IPS-NIHi7 (cell line): ENCODE results near the gene WRAP53.

Source experiments
- DNase-seq: peaks from one replicate; pipeline ENCODE4 v3.0.0; 2012; ENCODE audit warnings: mixed read lengths; ENCODE audit errors: extremely low spot score

The WRAP53 gene

DNA sequence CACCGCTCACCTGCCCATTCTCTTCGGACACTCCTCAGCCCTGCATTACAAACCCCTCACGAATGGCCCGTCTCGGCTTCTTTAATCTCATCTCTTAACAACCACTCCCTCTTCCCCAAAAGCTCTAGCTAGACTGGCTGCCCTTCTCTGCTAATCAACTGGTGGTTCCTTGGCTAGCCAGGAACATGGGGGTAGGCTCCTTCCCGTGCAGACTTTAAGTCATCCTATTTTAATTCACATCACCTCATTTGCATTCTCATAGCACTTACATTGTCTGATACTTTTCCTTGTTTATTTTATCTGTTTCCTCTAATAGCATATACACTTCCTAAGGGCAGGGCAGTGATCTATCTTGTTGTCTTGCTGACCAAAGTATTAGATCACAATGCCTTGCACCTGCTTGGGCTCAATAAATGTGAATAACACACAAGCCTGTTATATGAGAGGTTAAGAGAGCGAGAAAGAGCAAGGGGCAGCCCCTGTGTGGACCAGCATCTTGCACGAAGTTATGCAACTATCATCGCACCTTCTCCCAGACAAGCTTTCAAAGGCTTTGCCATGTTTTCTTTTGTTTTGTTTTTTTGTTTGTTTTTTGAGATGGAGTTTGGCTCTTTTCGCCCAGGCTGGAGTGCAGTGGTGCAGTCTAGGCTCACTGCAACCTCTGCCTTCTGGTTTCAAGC, 10.7 kb upstream of the WRAP53 start:
- DNase-seq = peak; percentile 69

GRCh38 chr17:7684851-7685532, 3.3 kb upstream of the WRAP53 start:
- DNase-seq = no peak

DNA sequence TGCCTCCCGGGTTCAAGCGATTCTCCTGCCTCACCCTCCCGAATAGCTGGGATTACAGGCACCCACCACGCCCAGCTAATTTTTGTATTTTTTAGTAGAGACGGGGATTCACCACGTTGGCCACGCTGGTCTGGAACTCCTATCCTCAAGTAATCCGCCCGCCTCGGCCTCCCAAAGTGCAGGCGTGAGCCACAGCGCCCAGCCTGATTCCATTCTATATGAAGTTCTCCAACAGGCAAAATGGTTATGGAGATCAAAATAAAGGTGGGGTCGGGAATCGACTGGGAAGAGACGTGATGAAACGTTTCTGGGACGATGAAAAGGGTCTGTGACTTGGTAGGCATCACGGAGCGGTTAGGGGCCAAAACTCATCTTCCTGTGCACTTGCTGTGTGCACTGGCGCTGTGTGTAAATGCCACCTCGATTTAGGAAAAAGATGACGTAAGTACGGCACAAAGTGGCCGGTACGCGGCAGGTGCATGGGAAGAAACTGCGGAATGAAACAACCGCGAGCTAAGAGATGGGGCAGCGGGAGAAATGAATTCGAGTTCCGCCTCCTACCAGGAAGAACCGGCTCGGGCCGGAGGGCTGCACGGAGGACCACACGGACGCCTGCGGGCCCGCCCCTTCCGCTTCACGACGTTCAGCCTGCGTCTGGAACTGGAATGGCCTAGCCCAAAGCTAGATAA, 2.6 kb upstream of the WRAP53 start:
- peak; percentile 81 for DNase-seq

- DNase-seq = peak; percentile 49
Measured at GRCh38 chr17:7686222-7687071, 1.8 kb upstream of the WRAP53 start.

DNA sequence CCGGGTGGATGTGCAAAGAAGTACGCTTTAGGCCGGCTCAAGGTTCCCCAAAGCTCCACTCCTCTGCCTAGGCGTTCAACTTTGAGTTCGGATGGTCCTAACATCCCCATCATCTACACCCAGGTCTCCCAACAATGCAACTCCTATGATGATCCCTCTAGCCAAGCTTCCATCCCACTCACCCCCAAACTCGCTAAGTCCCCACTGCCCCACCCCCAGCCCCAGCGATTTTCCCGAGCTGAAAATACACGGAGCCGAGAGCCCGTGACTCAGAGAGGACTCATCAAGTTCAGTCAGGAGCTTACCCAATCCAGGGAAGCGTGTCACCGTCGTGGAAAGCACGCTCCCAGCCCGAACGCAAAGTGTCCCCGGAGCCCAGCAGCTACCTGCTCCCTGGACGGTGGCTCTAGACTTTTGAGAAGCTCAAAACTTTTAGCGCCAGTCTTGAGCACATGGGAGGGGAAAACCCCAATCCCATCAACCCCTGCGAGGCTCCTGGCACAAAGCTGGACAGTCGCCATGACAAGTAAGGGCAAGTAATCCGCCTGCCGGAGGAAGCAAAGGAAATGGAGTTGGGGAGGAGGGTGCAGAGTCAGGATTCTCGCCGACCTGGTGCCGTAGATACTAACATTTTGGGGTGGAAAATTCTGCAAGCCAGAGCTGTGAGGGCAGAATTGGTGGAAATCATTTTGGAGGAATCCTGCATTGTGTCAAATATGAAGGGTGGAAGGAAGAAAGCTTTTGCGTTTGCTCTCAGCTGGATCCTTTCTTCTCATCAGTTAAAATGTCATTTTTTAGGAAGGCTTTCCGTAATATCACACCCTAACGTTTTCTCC, 987 bp upstream of the WRAP53 start, which contains the start of gene TP53:
TP53 (minus strand) TSS at position 419 of the 836 bp plus-strand sequence. CDS start 10,896 bp downstream, outside the sequence.
- DNase-seq = peak; percentile 82

GRCh38 chr17:7688808-7689316, 585 bp downstream of the WRAP53 start:
- DNase-seq = no peak

- no peak for DNase-seq
Measured at GRCh38 chr17:7695586-7695985, 7.3 kb downstream of the WRAP53 start.

DNA sequence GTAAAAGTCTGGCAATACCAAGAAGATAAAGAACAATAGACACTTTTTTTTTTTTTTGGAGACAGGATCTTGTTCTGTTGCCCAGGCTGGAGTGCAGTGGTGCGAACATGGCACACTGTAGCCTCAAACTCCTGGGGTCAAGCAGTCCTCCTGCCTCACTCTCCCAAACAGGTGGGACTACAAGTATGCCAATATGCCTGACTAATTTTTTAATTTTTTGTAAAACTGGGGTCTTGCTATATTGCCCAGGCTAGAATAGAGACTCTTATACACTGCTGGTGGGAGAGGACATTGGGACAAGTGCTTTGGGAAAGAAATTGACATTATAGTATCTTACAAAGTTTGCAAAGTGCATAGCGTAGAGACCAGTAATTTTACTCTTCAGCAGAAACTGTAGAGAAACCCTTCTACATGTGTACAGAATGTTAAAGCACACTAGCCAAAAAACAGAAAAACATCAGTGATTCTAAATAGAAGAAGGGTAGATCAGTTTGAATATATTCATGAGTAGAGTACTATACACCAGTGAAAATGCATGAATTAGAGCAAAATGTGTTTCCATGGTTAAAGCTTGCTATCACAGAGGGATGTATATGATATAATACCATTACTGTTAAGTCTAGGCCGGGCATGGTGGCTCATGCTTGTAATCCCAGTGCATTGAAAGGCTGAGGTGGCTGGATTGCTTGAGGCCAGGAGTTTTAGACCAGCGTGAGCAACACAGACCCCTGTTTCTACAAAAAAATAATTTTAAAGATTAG, 9.7 kb downstream of the WRAP53 start:
- DNase-seq = no peak

GRCh38 chr17:7700510-7700909, 12.2 kb downstream of the WRAP53 start:
- DNase-seq = no peak

DNA sequence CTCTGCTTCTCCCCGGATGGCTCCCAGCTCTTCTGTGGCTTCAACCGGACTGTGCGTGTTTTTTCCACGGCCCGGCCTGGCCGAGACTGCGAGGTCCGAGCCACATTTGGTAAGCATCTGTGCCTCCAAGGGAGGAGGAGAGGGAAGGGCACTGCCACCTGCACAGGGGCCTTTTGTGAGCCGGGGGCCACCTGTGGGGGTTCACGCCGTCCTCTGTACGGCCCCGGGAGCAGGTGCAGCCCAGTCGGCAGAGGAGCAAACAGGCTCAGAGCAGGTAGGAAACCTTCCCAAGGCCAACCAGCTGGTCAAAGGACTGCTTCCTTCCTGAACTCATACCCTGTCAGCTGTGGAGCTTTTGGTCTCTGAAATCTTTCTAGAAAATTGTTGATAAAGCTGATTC, 13.4 kb downstream of the WRAP53 start:
- no peak for DNase-seq

GRCh38 chr17:7702776-7703175, 14.5 kb downstream of the WRAP53 start:
- no peak for DNase-seq

DNA sequence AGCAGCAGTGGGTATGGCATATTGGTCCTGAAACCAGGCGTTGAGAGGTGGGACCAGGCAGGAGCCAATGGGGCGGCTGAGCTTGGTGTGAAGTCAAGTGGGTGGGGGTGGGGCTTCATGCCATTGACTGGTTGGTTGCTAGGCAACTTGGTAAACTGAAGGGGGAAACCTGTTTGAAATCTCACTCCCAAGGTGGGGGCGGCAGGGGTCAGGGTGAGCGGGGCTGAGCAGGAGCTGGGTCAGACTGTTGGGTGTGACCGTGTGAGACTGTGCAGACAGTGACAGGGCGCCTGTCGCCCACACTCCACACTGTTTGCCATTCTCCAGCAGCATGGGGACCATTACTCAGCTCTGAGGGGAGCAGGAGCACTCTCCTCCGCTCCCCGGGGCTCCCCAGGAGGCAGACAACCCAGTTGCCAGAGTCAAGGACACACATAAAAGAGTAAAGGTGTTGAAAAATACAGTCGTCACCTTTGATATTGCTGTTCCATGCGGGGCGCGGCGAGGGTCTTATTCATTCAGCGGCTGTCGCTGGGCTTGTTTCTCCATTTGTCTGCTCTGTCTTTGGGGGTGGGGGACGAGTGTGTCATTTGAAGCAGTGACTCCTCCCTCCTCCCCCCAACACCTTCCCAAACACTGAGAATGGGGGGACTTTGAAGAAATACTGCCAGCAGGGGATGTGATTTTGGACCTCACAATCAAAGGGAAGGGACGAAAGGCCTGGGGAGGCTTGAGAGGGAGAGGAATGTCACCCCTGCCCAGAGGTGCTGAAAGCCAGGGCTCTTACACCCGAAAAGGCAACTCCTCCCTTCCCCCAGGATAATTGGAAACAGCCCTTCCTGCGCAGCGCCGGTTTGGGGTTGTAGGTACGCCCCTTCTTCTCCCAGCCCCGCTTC, 15.6 kb downstream of the WRAP53 start:
- peak; percentile 88 for DNase-seq

GRCh38 chr17:7704601-7705268, 16.5 kb downstream of the WRAP53 start, which contains the start of gene EFNB3:
Gene EFNB3 (plus strand): TSS chr17:7705202. CDS start chr17:7705599, 397 bp downstream.
- peak; percentile 75 for DNase-seq

GRCh38 chr17:7705269-7706255, 17.3 kb downstream of the WRAP53 start:
- no peak for DNase-seq

- DNase-seq = no peak
Measured at GRCh38 chr17:7706631-7707354, 18.5 kb downstream of the WRAP53 start.

DNA sequence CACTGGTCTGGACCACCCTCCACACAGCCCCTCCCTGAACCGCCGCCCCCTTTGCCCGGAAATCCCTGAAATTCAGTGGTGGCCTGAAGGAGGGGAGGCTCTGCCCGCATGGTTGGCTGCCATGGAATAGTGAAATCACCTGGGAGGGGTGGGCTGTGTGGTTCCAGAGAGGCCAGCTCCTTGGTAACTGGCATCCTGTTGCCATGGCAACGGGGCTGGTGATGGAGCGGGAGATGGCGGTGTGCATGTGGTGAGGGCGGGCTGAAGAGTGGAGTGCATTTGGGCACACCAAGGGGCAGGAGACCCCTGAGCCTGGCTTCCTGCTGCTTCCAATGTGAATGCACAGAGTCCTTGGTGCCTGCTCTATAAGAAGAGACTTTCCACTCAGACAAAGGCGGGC, 19.2 kb downstream of the WRAP53 start:
- no peak for DNase-seq
